Dedifferentiated amniotic fluid mesenchymal stem cell (primary cell): ENCODE data around the gene GCK.

ENCODE experiments used
- DNase-seq: peaks from one replicate; pipeline ENCODE4 v3.0.0-alpha.2; 2016; ENCODE audit errors: extremely low spot score

GCK gene

GRCh38 chr7:44155191-44156185 lies 33.8 kb downstream of the GCK start:
- DNase-seq: no peak

GRCh38 chr7:44154703-44155102 lies 34.5 kb downstream of the GCK start:
- no peak for DNase-seq

GRCh38 chr7:44153948-44154335 lies 35.3 kb downstream of the GCK start:
- DNase-seq: no peak

GRCh38 chr7:44152971-44153947 lies 36.0 kb downstream of the GCK start:
- no peak for DNase-seq

GRCh38 chr7:44151956-44152355 lies 37.3 kb downstream of the GCK start:
- DNase-seq: no peak

GRCh38 chr7:44150966-44151941 lies 38.0 kb downstream of the GCK start:
- no peak for DNase-seq

- no peak for DNase-seq
Observed at GRCh38 chr7:44150466-44150832, 38.8 kb downstream of the GCK start.

GRCh38 chr7:44149571-44150465 lies 39.4 kb downstream of the GCK start:
- peak; percentile 31 for DNase-seq

GRCh38 chr7:44148961-44149536 lies 40.2 kb downstream of the GCK start:
- DNase-seq: no peak

GRCh38 chr7:44148166-44148565 lies 41.1 kb downstream of the GCK start:
- no peak for DNase-seq

GRCh38 chr7:44147026-44147991 lies 41.9 kb downstream of the GCK start:
- DNase-seq: no peak

GRCh38 chr7:44145969-44146911 lies 43.0 kb downstream of the GCK start:
- no peak for DNase-seq

GRCh38 chr7:44145479-44145968 lies 43.7 kb downstream of the GCK start:
- no peak for DNase-seq

GRCh38 chr7:44144968-44145478 lies 44.2 kb downstream of the GCK start:
- no peak for DNase-seq

- DNase-seq: no peak
Observed at GRCh38 chr7:44144426-44144967, 44.7 kb downstream of the GCK start.

- no peak for DNase-seq
Observed at GRCh38 chr7:44143646-44144250, 45.5 kb downstream of the GCK start.
